GM23338 (cell line): ENCODE results near the gene RGN. TPM values are rescaled to one million over a fixed set of nuclear protein-coding genes. Genes with fewer than 3 reads are reported as not detected.

ENCODE experiments used
- ATAC-seq: fragments of 200-7000 bp; cut with Tn5 transposase; 3 replicates; pipeline ENCODE4 v1.9.1; 2020
- DNase-seq: peaks from one replicate; pipeline ENCODE4 v3.0.0-alpha.2; 2015; ENCODE audit warnings: low spot score
- H2AFZ ChIP-seq: fragments of 200-600 bp; sonication (generic); 2 replicates; pipeline ENCODE4 v1.8.0; 2016; ENCODE audit warnings: antibody characterized with exemption, mild to moderate bottlenecking, moderate library complexity
- H3F3A ChIP-seq: fragments of 200-600 bp; sonication (generic); replicated peaks from 2 replicates; pipeline ENCODE4 v1.8.0; 2017; ENCODE audit warnings: antibody characterized with exemption, mixed run types, low read depth
- H3K27ac ChIP-seq: fragments of 200-600 bp; sonication (generic); 2 replicates; pipeline ENCODE4 v1.6.1; 2016; ENCODE audit warnings: low read depth
- H3K27me3 ChIP-seq: fragments of 200-600 bp; sonication (generic); 2 replicates; pipeline ENCODE4 v1.8.0; 2016; ENCODE audit warnings: mild to moderate bottlenecking, mixed run types, moderate library complexity; ENCODE audit not compliant: insufficient read depth
- H3K36me3 ChIP-seq: fragments of 200-600 bp; sonication (generic); 2 replicates; pipeline ENCODE4 v1.8.0; 2016; ENCODE audit warnings: mild to moderate bottlenecking; ENCODE audit not compliant: insufficient read depth
- H3K4me1 ChIP-seq: fragments of 200-600 bp; sonication (generic); 2 replicates; pipeline ENCODE4 v1.8.0; 2016; ENCODE audit warnings: mild to moderate bottlenecking, moderate library complexity; ENCODE audit not compliant: insufficient read depth
- H3K4me2 ChIP-seq: fragments of 200-600 bp; sonication (generic); 2 replicates; pipeline ENCODE4 v1.7.1; 2017; ENCODE audit warnings: mixed run types
- H3K4me3 ChIP-seq: fragments of 200-600 bp; sonication (generic); 2 replicates; pipeline ENCODE4 v1.6.1; 2016; ENCODE audit warnings: mixed run types
- H3K79me2 ChIP-seq: fragments of 200-600 bp; sonication (generic); replicated peaks from 2 replicates; pipeline ENCODE4 v1.8.0; 2017; ENCODE audit warnings: mild to moderate bottlenecking; ENCODE audit not compliant: insufficient read depth
- H3K9me2 ChIP-seq: fragments of 200-600 bp; sonication (generic); 2 replicates; pipeline ENCODE4 v1.8.0; 2017; ENCODE audit not compliant: insufficient read depth
- H4K20me1 ChIP-seq: fragments of 200-600 bp; sonication (generic); replicated peaks from 2 replicates; pipeline ENCODE4 v1.8.0; 2017; ENCODE audit warnings: mild to moderate bottlenecking; ENCODE audit not compliant: insufficient read depth
- H3K27ac Mint-ChIP-seq: 2 replicates; pipeline ENCODE4 v1.8.0; 2020; ENCODE audit warnings: inconsistent platforms, mild to moderate bottlenecking, moderate library complexity, mixed read lengths
- H3K27me3 Mint-ChIP-seq: 3 replicates; pipeline ENCODE4 v1.8.0; 2022; ENCODE audit warnings: low read depth, mild to moderate bottlenecking, moderate library complexity, mixed read lengths, inconsistent platforms; ENCODE audit not compliant: insufficient read depth, poor library complexity
- H3K36me3 Mint-ChIP-seq: 3 replicates; pipeline ENCODE4 v1.8.0; 2021; ENCODE audit warnings: low read depth, mild to moderate bottlenecking, inconsistent platforms, moderate library complexity, mixed read lengths
- H3K4me1 Mint-ChIP-seq: 3 replicates; pipeline ENCODE4 v1.8.0; 2020; ENCODE audit warnings: mild to moderate bottlenecking, inconsistent platforms, mixed read lengths
- H3K4me3 Mint-ChIP-seq: 3 replicates; pipeline ENCODE4 v1.8.0; 2021; ENCODE audit warnings: moderate library complexity, mild to moderate bottlenecking, inconsistent platforms, mixed read lengths
- H3K9me3 Mint-ChIP-seq: 3 replicates; pipeline ENCODE4 v1.8.0; 2020; ENCODE audit warnings: moderate library complexity, mild to moderate bottlenecking, inconsistent platforms, mixed read lengths
- CTCF ChIP-seq, 2 experiments: fragments of 200-600 bp in 1 of 2; sonication (generic) in 1 of 2; conservative IDR thresholded peaks; 2 replicates each; pipeline versions ENCODE4 v1.5.1 to v1.6.1; 2016 to 2017; ENCODE audit warnings: antibody characterized with exemption in 2 of 2, low read depth in 2 of 2, mild to moderate bottlenecking in 2 of 2, moderate library complexity in 1 of 2
- EZH2 ChIP-seq: fragments of 200-600 bp; sonication (generic); IDR thresholded peaks from one replicate; pipeline ENCODE4 v1.8.0; 2017; ENCODE audit warnings: antibody characterized with exemption, mild to moderate bottlenecking, low read depth; ENCODE audit not compliant: unreplicated experiment
- EZH2phosphoT487 ChIP-seq: fragments of 200-600 bp; sonication (generic); IDR thresholded peaks from one replicate; pipeline ENCODE4 v1.8.1; 2018; ENCODE audit warnings: antibody characterized with exemption; ENCODE audit not compliant: unreplicated experiment
- JUNB ChIP-seq: IDR thresholded peaks from one replicate; pipeline ENCODE4 v1.6.1; 2016; ENCODE audit warnings: antibody characterized with exemption; ENCODE audit not compliant: unreplicated experiment
- NANOG ChIP-seq: IDR thresholded peaks from 2 replicates; pipeline ENCODE4 v1.6.1; 2016; ENCODE audit warnings: antibody characterized with exemption, borderline replicate concordance
- POLR2AphosphoS5 ChIP-seq: IDR thresholded peaks from 2 replicates; pipeline ENCODE4 v1.6.1; 2016; ENCODE audit warnings: antibody characterized with exemption, low read depth
- REST ChIP-seq: IDR thresholded peaks from one replicate; pipeline ENCODE4 v1.6.1; 2018; ENCODE audit warnings: antibody characterized with exemption; ENCODE audit not compliant: unreplicated experiment
- STAT1 ChIP-seq: IDR thresholded peaks from one replicate; pipeline ENCODE4 v1.6.1; 2016; ENCODE audit warnings: antibody characterized with exemption; ENCODE audit not compliant: unreplicated experiment
- ZNF114 ChIP-seq: fragments of 250-450 bp; sonication (Bioruptor Pico); IDR thresholded peaks from 2 replicates; pipeline ENCODE4 v1.5.0; 2020; ENCODE audit warnings: mild to moderate bottlenecking, moderate library complexity
- long read RNA-seq: library from polyadenylated mRNA; unstranded; transcript quantifications from one replicate; pipeline ENCODE4 v2.0.0, GENCODE V29; 2020; ENCODE audit not compliant: unreplicated experiment
- polyA plus RNA-seq: library from polyadenylated mRNA; unstranded; fragments of >200 nt; fragmentation: Nextera tagmentation; extraction: Ambion mirVana; gene quantifications from 2 replicates; pipeline ENCODE4 v1.2.1, GENCODE V29; 2016
- total RNA-seq: library from RNA; depleted of rRNA; stranded (reverse); fragments of >200 nt; shearing (Covaris generic); gene quantifications from 2 replicates; pipeline ENCODE4 v1.2.3, GENCODE V29; 2014; rRNA removed

The RGN gene
- total RNA-seq, result 0.47 and 6.7 TPM in 2 replicates
- 5.5 and 5.9 TPM in 2 replicates for polyA plus RNA-seq
- long read RNA-seq, result 0 reads

- Histone ChIP-seq H3K4me2 (peak within 1 kb of the TSS; percentile 76), H3K27me3 (no peaks in the 10 kb centered on the region), H2AFZ (peak within 1 kb of the TSS; percentile 74; the same call in 1 of the 2 replicates), H4K20me1 (no peaks in the 10 kb centered on the region), H3K9me2 (no peaks in the 10 kb centered on the region), H3K36me3 (no peaks in the 10 kb centered on the region), H3K4me1 (no peaks in the 10 kb centered on the region), H3K27ac (no peak within 1 kb of the TSS), H3K4me3 (peak within 1 kb of the TSS; percentile 53), H3F3A (no peaks in the 10 kb centered on the region), H3K79me2 (no peaks in the 10 kb centered on the region)
- H3K27ac Mint-ChIP-seq, result no peak within 1 kb of the TSS
- DNase-seq (peak; percentile 43), ATAC-seq (peak; percentile 76)
- no peak for TF ChIP-seq REST
- TF ChIP-seq STAT1, result no peak
- TF ChIP-seq EZH2, result no peak
- TF ChIP-seq JUNB, result no peak
- TF ChIP-seq POLR2AphosphoS5, result no peak
- TF ChIP-seq ZNF114 (CRISPR knock-in tag), result no peak
- no peak for TF ChIP-seq NANOG
- TF ChIP-seq CTCF (conservative IDR thresholded peaks at IDR 0.05; ENCODE audit: low read depth in 2 of 2), result no peak
- no peak for TF ChIP-seq EZH2phosphoT487
- no peaks in the 10 kb centered on the region for H3K36me3 Mint-ChIP-seq
- H3K4me3 Mint-ChIP-seq, result peak within 1 kb of the TSS; percentile 37; the same call in 2 of the 3 replicates
- H3K9me3 Mint-ChIP-seq, result no peaks in the 10 kb centered on the region; the same call in 2 of the 3 replicates
- H3K27me3 Mint-ChIP-seq, result no peaks in the 10 kb centered on the region
- no peaks in the 10 kb centered on the region for H3K4me1 Mint-ChIP-seq
Measured at GRCh38 chrX:47078129-47079043, at the start of gene RGN. TSS of gene RGN (plus strand) at chrX:47078443. CDS start at chrX:47081145, 2,702 bp downstream.
